ENCODE measurements around the gene BIRC7.

The BIRC7 gene

GRCh38 chr20:63284981-63285524 lies 49.3 kb downstream of the BIRC7 start:
- H3K4me3 ChIP-seq (ENCODE audit: low read depth, low read length), result no peak overlapping the region

GRCh38 chr20:63285636-63286615 lies 50.2 kb downstream of the BIRC7 start:
- no peak overlapping the region for H3K4me3 ChIP-seq (ENCODE audit: low read depth, low read length)
- no peak for TF ChIP-seq CTCF (IDR thresholded peaks at IDR 0.05; ENCODE audit: low read depth, low read length, missing control alignments)
- DNase-seq (ENCODE audit: low read depth), result no peak

More at GRCh38 chr20:63284981-63285524, 49.3 kb downstream of the BIRC7 start:
- DNase-seq (ENCODE audit: low read depth), result no peak
- no peak for TF ChIP-seq CTCF (IDR thresholded peaks at IDR 0.05; ENCODE audit: low read depth, low read length, missing control alignments)

GRCh38 chr20:63286781-63287696 lies 51.3 kb downstream of the BIRC7 start:
- DNase-seq (ENCODE audit: low read depth), result no peak
- TF ChIP-seq CTCF (IDR thresholded peaks at IDR 0.05; ENCODE audit: low read depth, low read length, missing control alignments), result no peak
- no peak overlapping the region for H3K4me3 ChIP-seq (ENCODE audit: low read depth, low read length)

- DNase-seq (ENCODE audit: low read depth), result no peak
- no peak overlapping the region for H3K4me3 ChIP-seq (ENCODE audit: low read depth, low read length)
- no peak for TF ChIP-seq CTCF (IDR thresholded peaks at IDR 0.05; ENCODE audit: low read depth, low read length, missing control alignments)
These were observed 52.2 kb downstream of the BIRC7 start for GRCh38 chr20:63287697-63288580.

GRCh38 chr20:63288581-63289251 lies 53.0 kb downstream of the BIRC7 start:
- DNase-seq (ENCODE audit: low read depth), result no peak
- TF ChIP-seq CTCF (IDR thresholded peaks at IDR 0.05; ENCODE audit: low read depth, low read length, missing control alignments), result no peak
- H3K4me3 ChIP-seq (ENCODE audit: low read depth, low read length), result no peak overlapping the region
